Measurements from ENCODE around the gene AMBRA1. TPM values are rescaled to one million over a fixed set of nuclear protein-coding genes. Genes with fewer than 3 reads are reported as not detected.
"Not testable (repeated sequence)": the region's sequence is repeated elsewhere in the genome, so short reads cannot be mapped to it uniquely, and the experiment has no call there.

The AMBRA1 gene
- total RNA-seq, 1 donor from 2014 or later, result 16.8 TPM

DNA sequence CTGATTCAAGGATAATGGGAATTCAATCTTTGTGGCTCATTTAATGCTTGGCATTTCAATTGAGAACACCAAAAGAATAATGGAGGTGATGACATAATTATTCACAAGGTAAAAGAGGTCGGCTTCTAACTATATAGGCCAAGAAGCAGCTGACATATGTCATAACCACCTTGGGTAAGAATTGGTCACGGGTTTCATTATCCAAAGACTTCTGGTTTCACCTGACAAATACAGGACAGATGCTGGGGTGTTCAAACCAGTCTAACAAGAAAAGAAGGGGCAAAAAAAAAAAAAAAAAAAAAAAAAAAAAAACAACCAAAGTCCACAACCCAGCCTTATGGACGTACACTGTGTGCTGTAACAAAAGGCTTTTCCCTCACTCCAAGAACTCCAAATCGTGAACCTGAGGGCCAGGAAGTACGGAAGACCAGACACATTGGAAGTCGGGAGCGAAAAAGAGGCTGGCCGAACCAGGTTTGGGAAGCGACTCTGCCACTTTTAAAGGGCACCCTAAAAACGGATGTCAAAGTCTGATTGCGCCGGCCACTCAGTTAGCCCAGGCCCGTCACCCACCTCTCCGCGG is 22.8 kb upstream of the AMBRA1 start:
- ATAC-seq, result peak; percentile 83

DNA sequence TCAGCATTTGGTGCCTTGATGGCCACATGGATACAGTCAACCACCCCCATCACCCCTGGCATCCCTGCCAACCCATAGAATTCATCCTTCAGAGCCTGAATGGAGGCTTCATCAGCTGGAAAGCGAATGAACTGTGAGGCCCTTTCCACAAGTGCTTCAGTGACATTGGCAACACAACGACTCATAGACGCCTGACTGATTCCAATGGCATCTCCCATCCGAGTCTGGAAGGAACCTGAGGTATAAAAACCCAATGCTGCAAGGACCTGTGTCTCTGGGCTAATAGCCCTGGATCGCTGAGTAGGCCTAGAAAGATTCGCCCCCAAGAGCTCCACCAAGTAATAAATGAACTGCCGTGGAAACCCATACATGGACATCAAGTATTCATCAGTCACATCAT is 21.9 kb upstream of the AMBRA1 start:
- no peak for ATAC-seq

DNA sequence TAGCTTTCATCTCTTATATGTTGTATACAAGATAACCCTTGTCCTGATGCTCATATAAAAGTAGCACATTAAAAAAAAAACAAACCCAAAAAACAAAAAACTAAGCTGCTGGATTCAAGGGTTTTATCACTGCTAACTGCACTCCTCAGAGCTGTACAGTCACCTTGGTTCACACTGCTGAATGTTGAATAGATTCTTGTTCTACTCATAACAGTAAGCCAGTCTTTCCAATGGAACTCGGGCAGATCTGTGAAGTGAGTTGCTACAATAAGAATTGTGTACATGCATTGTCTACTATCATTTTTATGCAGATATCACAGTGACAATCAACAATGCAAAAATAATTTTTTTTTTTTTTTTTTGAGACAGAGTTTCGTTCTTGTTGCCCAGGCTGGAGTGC is 18.5 kb upstream of the AMBRA1 start:
- no peak for ATAC-seq

DNA sequence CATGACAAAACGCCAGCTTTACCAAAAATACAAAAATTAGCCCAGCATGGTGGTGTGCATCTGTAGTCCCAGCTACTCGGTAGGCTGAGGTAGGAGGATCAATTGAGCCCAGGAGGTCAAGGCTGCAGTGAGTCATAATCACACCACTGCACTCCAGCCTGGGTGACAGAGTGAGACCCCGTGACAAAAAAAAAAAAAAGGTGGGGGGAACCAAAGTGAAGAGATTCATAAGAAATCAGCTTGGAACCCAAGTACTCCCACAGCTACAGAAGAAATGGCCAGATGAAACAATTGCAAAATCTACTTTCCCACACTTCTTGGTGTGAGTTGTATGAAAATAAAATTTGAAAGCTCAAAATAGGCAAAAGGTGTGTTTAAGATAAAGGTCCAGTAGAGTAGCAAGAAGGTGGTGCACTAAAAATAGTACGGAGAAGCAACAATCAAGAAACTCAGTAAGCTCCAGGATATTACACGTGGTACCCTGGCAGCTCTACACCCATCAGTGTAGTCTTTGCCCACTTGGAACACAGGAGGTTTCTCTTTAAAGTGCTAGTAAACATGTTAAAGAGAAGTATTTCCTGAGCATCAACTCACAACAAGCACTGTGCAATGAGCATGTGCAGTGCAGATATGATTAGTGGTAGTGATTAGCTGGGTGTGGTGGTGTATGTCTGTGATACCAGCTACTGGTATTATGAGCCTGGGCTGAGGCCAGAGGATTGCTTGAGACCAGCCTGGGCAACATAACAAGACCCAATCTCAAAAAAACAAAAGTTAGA is 17.9 kb upstream of the AMBRA1 start:
- no peak for ATAC-seq

DNA sequence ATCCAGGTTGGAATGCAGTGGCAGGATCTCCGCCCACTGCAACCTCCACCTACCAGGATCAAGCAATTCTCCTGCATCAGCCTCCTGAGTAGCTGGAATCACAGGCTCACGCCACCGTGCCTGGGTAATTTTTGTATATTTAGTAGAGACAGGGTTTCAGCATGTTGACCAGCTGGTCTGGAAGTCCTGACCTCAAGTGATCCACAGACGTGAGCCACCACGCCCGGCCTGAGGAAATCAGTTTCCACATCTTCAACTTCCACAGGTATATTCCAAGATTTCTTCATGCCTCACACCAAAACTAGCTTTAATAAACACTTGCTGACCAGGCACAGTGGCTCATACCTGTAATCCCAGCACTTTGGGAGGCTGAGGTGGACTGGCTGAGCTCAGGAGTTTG is 15.6 kb upstream of the AMBRA1 start:
- no peak for ATAC-seq

DNA sequence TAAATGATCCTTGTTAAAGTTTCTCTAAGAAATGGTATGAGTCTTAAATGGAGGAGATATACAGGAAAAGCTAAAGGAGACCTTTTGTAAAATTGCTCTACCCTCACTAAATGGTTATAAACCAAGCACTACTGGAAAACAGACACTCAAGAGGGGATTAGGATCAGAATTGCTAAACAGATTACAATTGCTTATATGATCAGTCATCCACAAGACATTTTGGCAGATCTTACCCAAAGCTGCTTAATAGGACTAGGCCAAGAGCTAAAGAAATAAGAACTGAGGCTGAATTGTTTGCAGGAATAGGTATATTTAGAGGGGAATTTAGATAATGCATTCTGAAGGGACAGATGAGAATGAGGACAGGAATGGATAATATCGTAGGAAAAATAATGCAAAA is 13.7 kb upstream of the AMBRA1 start:
- no peak for ATAC-seq

DNA sequence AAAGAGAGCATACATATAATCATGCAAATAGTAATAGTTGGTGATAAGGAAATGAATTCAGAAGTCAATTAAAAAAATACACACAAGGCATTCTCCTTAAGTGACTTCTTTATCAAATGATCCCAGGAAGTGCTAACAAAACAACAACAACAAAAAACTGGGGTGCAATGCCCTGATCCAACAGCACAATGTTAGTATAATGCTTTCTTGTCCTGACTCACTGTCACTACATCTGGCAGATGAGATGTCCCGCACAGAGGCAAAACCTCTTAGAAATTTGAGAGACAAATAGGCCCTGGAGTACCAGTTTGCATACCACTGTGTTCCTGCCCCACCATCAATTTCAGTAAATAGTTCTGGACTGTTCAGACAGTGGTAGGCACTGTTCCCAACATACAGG is 11.0 kb upstream of the AMBRA1 start:
- no peak for ATAC-seq

DNA sequence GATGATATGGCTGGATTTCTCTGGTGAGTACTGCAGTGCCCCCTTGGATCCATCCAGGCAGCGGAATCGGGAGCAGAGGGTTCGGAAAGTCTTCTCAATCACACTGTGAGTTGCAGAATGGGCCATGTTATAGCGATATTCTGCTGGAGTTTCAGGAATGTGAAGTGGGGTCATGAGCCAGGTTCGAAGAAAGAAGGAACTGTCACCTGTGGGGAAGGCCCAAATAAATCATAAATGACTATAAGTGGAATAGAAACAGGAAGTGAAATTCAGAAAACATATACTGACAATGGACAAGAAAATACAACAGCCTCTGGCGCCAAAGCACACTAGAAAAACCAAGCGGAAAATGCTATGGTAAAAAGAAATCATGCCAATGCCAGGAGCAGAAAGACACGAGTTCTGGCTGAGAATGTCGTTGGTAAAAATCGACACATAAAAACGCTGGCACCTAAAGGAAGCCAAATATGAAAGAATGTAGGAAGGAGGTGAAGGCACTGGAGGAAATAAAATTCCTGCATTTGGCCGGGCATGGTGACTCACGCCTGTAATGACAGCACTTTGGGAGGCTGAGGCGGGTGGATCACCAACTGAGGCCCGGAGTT is 10.0 kb upstream of the AMBRA1 start:
- ATAC-seq, result no peak

DNA sequence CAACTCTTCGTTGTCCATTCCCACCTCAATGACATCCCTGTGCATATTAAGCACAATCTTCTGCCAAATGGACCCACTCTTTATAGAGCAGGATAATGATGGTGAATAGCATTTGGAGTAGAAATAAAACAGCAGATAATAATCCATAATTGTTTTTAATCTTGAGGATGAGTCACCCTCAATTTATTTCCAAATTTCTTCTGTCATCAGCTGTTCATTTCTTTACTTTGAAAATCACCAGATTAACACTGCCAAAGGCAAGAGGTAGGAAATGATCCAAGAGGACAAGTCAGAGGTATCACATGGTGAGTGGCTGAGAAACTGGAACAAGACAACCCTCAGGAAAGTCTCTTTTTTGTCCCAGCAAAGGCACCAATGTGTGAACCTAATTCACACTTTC is 7.3 kb upstream of the AMBRA1 start:
- peak; percentile 59 for ATAC-seq

DNA sequence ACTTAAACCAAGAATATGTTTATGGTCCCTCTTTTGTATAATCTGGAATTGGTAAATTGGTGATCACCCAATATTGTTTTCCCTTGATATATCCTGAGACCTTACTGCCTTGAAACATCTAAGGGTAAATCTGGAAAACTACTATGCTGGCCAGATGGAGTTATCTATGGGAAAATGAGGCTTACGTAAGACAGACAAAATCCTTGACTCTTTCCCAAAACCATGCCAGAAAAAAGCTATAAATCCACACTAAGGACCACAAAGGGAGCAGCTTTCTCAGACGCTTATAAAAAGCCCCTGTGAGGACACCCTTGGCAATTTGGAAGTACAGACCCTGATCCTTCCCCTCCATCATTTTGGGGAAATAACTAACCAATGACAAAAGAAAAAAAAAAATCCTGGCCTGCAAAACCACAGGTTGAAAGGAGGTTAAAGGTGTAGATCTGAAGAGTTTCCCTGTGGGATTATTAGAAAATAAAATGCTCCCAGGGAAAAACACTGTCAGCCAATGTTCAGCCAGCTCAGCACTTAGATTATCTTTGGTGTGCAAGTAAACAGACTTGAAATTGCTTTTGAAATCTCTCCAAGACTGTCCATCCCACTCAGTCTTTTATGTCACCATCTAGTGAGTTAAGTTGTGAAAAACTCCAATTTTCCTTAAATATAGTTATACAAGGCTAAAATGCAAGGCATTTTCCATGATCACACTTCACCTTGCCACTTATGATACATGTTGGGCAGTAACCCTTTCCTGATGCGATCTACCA is 6.6 kb upstream of the AMBRA1 start:
- no peak for ATAC-seq

DNA sequence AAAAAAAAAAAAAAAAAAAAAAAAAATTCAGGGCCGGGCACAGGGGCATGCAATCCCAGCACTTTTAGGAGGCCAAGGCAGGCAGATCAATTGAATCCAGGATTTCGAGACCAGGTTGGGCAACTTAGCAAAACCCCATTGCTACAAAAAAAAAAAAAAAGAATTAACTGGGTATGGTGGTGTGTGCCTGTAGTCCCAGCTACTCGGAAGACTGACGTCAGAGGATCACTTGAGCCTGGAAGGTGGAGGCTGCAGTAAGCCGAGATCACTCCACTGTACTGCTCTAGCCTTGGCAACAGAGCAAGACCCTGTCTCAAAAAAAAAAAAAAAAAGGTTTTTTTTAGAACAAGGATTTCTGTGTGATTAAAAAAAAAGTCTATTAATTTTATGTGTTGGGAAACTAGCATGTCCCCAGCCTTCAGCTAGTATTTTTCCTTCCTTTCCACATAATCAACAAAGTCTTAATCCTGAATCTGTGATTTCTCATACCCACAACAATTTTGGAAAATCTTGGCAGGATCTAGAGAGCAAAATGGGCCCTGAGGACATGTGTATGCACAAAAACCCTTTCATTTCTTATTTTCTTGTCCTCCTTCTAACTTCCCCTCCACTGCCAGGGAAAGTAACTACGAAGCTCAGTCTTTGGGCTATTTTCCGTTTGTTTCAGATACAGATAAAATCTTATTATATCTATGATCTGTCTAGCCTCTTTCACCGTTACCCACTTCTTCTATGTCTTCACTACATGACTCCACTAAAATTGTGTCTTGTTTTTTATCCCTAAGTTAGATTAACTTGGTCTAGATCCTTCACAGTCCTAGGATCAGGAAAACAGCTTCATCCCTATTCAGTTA is 5.7 kb upstream of the AMBRA1 start:
- no peak for ATAC-seq

DNA sequence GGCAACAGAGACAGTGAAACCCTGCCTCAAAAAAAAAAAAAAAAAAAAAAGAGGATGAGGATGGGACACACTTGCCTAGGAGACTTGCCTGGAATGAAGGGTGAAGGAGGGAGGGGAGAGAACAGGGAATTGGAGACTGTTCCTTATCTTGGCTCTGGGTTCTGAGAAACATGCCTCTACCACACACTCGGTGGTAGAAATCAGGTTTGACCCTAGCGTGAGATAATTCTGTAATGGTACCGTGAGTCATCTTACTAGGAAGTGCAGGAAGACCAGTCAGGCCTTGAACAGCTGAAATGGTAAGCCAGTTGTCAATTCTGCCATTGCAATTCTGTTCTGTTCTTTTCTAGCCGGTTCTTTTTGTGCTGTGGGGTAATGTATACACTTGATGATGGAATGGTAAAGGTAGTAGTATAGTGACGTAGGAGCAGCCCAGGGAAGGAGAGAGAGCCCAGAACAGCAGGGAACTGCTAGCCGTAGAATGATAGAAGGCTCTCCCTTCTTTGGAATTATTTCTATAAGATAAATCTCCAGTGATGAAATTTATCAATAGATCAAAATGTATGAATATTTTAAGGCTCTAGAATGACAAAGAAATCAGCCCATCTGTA is 3.9 kb upstream of the AMBRA1 start:
- no peak for ATAC-seq

DNA sequence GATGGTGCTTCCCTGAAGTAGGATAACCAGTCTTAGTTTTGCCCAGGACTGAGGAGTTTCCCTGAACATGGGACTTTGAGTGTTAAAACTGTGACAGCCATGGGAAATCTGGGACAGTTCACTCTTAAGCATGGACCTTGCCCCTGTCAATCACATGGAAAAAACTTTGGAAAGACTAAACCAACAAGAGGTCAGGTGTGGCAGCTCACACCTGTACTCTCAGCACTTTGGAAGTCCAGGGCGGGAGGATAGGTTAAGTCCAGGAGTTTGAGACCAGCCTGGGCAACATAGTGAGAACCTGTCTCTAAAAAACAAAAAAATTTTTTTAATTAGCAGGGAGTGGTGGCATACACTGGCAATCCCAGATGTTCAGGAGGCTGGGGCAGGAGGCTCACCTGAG is 3.3 kb upstream of the AMBRA1 start:
- ATAC-seq, result no peak

DNA sequence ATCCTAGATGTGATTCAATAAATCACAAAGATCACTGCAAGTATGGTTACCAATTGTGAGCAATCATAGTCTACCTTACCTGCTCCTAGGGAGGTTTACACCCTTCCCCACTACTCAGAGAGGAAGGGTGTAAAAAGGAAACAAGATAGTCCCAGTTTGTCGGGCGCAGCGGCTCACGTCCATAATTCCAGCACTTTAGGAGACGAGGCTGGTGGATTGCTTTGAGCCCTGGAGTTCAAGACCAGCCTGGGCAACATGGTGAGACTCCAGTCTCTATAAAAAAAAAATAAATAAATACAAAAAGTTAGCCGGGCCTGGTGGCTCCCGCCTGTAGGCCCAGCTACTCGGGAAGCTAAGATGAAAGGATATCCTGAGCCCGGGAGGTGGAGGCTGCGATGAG is 962 bp upstream of the AMBRA1 start:
- ATAC-seq, result no peak

DNA sequence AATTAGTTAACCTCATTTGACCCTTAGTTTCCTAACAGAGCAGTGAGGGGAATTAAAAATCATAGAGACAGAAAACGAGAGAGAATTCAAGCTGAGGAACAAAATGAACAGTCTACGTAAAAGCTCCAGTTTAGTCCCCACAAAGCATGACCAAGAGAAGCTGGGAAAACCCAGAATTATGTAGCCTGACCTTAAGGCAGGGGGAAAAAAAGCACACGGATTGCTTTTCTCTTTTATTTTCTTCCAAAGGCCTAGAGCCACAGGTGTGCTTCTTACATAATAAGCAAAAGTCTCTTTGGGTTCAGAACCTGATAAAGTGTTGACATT is 514 bp upstream of the AMBRA1 start:
- ATAC-seq, result no peak

DNA sequence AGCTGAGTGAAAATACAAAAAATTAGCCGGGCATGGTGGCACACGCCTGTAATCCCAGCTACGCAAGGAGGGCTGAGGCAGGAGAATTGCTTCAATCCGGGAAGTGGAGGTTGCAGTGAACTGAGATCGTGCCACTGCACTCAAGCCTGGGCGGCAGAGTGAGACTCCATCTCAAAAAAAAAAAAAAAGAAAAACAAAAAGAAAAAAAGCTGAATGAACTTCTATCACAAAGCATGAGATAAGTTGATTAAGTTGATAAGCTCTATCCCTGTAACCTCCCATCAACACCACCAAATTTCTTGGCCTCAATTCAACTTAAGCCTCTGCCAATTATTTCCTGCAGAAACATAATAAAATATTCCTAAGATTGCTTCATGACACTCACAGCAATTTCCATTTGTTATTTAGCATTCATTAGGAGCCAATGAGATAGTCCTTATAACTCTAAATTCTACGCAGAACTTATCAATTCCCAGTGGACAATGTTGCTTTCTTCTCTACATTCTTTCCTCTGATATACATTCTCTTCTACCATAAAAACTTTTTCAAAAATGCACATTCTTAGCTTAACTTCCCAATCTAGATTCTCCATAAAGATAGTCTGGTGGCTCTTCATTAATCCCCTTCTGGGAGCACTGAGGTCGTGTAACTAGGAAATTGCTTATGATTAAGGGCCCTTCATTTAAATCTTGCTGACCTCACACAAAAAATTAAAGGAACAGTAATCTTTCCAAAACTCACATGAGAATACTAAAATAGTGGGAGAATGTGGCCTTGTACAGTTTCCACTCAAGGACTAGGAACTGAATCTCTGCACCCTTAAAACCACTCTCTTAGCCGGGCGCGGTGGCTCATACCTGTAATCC is 2.9 kb downstream of the AMBRA1 start:
- ATAC-seq, result no peak

DNA sequence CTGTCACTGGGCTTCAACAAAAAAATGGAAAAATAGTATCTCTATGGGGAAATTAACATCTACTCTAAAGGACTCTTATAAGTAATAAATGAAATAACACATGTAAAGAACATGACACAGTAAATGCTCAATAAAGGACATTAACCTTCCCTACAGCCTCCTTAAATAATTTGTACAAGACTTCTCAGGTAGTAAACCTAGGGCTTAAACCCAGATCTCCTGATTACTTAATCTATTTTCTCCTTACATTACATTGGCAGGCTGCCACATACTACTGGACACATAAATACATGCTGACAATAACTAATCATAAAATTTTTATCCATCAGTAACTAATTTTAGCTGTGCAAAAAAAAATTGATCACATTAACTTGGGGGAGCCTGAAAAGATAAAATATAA is 4.9 kb downstream of the AMBRA1 start:
- ATAC-seq, result no peak

DNA sequence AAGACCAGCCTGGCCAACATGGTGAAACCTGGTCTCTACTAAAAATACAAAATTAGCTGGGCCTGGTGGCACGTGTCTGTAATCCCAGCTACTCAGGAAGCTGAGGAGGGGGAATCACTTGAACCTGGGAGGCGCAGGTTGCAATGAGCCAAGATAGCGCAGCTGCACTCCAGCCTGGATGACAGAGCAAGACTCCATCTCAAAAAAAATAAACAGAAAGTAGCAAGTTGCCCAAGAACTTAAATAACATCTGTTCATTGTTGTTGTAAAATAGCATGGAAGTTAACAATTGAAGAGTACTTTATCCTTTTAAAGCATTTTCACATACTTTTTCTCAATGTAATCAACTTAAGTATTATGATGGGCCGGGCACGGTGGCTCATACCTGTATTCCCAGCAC is 5.7 kb downstream of the AMBRA1 start:
- ATAC-seq, result no peak

DNA sequence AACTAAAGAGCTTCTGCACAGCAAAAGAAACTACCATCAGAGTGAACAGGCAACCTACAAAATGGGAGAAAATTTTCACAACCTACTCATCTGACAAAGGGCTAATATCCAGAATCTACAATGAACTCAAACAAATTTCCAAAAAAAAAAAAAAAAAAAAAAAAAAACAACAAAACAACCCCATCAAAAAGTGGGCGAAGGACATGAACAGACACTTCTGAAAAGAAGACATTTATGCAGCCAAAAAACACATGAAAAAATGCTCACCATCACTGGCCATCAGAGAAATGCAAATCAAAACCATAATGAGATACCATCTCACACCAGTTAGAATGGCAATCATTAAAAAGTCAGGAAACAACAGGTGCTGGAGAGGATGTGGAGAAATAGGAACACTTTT is 10.3 kb downstream of the AMBRA1 start:
- ATAC-seq, result not testable (repeated sequence)

DNA sequence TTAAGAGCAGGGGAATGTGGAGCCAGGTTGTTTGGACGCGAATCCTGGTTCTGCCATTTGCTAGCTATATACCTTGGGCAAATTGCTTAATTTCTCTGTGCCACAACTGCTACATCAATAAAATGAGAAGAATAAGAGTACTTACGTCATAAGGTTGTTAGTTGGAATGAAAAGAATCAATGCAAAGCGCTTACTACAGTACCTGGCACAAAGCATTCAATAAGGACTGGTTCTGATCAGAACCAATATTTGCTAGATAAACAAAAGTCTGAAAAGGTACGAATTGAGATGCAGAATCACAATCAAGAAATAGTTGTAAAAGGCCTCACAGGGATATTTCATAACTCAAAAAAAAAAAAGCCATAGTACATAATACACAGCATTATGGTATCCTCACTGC is 11.2 kb downstream of the AMBRA1 start:
- no peak for ATAC-seq

DNA sequence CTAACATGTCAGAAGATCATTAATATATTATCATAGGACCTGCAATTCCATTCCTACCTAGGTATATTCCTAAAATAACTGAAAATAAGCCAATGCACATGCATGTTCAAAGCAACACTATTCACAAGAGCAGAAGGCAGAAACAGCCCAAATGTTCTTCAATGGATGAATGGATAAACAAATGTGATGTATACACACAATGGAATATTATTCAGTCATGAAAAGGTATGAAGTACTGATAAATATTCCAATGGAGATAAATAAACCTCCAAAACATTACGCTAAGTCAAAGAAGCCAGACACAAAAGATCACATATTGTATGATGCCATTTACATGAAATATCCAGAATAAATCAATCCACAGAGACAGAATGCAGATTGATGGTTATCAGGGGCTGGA is 16.8 kb downstream of the AMBRA1 start:
- ATAC-seq, result no peak

All from esophagus mucosa (tissue), 1 donor.